Suppressor macrophage treated with lipopolysaccharide for 1 hour (primary cell): ENCODE measurements around the gene MAP1B.
A peak's percentile ranks its signal among the peaks of the same experiment; 100 is the strongest.

Source experiments
- DNase-seq, 3 donors: peaks; one replicate each; pipeline ENCODE4 v3.0.0-alpha.2; 2020 to 2022

The MAP1B gene

GRCh38 chr5:72231991-72232703 is 124.9 kb downstream of the MAP1B start:
- DNase-seq = no peak

- no peak for DNase-seq
These were observed 125.6 kb downstream of the MAP1B start for GRCh38 chr5:72232838-72233237.

GRCh38 chr5:72233835-72234234 is 126.6 kb downstream of the MAP1B start:
- DNase-seq = peak in 1 of 3 donors; percentile 19

GRCh38 chr5:72234265-72234700 is 127.0 kb downstream of the MAP1B start:
- DNase-seq = peak; percentile 35 to 65 (median 62)

GRCh38 chr5:72234868-72235267 is 127.6 kb downstream of the MAP1B start:
- DNase-seq = no peak

- DNase-seq = no peak
These were observed 128.4 kb downstream of the MAP1B start for GRCh38 chr5:72235725-72236124.

GRCh38 chr5:72237415-72237814 is 130.1 kb downstream of the MAP1B start:
- no peak for DNase-seq

GRCh38 chr5:72237879-72238278 is 130.6 kb downstream of the MAP1B start:
- DNase-seq = no peak

GRCh38 chr5:72238712-72239445 is 131.6 kb downstream of the MAP1B start:
- DNase-seq = no peak

- DNase-seq = no peak
These were observed 134.2 kb downstream of the MAP1B start for GRCh38 chr5:72241346-72242003.

GRCh38 chr5:72242796-72243475 is 135.7 kb downstream of the MAP1B start:
- no peak for DNase-seq

- no peak for DNase-seq
These were observed 136.4 kb downstream of the MAP1B start for GRCh38 chr5:72243706-72244105.

GRCh38 chr5:72244862-72245371 is 137.6 kb downstream of the MAP1B start:
- DNase-seq = no peak

- DNase-seq = no peak
These were observed 138.3 kb downstream of the MAP1B start for GRCh38 chr5:72245546-72245945.

- DNase-seq = peak in 2 of 3 donors; percentile 27
These were observed 138.8 kb downstream of the MAP1B start for GRCh38 chr5:72245951-72246532.

GRCh38 chr5:72246954-72247442 is 139.7 kb downstream of the MAP1B start:
- DNase-seq = no peak

- DNase-seq = peak; percentile 17 to 24 (median 19)
These were observed 141.2 kb downstream of the MAP1B start for GRCh38 chr5:72248410-72248981.

- DNase-seq = no peak
These were observed 144.1 kb downstream of the MAP1B start for GRCh38 chr5:72251386-72251785.

GRCh38 chr5:72252008-72252407 is 144.7 kb downstream of the MAP1B start:
- no peak for DNase-seq

- no peak for DNase-seq
These were observed 145.4 kb downstream of the MAP1B start for GRCh38 chr5:72252574-72253155.

GRCh38 chr5:72255237-72255636 is 148.0 kb downstream of the MAP1B start:
- no peak for DNase-seq

GRCh38 chr5:72255670-72256069 is 148.4 kb downstream of the MAP1B start:
- no peak for DNase-seq
